ENCODE measurements around the gene NBL1. TPM values are rescaled to one million over a fixed set of nuclear protein-coding genes. Genes with fewer than 3 reads are reported as not detected.

NBL1 gene
- total and polyA plus RNA-seq, 2 of the 4 experiments (the other 2 are of a cell fraction), result 14.0 to 54.2 TPM

DNA sequence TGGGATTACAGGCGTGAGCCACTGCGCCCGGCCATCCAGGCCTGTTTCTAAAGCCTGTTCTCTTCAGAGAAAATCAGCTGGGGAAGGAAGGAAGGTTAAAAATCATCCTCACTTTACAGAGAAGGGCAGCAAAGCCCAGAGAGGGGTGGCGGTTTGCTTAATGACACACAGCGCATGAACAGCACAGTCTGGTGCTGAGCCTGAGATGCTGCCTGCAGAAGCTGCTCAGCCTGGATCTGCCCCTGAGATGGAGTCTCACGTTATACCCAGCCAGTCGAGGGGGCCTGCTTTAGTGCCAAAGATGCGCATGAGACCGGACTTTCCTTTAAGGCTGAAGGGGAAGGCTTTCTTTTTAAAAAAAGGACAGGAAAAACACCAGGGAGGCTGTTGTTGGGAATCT lies 41.9 kb downstream of the NBL1 start:
- Histone ChIP-seq H2AFZ (replicated peaks; ENCODE audit: low read length, poor library complexity) (no peak overlapping the region), H3K23ac (ENCODE audit: low read depth, low read length) (no peak overlapping the region), H2BK20ac (ENCODE audit: low read depth, low read length) (no peak overlapping the region), H3K9ac (ENCODE audit: low read depth, low read length) (no peak overlapping the region), H3K9me1 (ENCODE audit: insufficient read depth, low read length) (no peaks in the 10 kb centered on the region; the same call in 1 of the 2 replicates), H3K27ac (ENCODE audit: insufficient read depth, low read length) (no peak overlapping the region), H2AK5ac (ENCODE audit: low read depth, low read length) (no peak overlapping the region), H3K79me1 (ENCODE audit: low read depth in 1 of 2, low read length in 2 of 2) (no peaks in the 10 kb centered on the region), H2AK9ac (replicated peaks; ENCODE audit: low read depth, low read length, poor library complexity) (no peak overlapping the region), H2BK5ac (ENCODE audit: low read depth, low read length, poor library complexity, severe bottlenecking) (no peak overlapping the region), H4K8ac (ENCODE audit: low read depth in 2 of 2, low read length in 2 of 2) (no peak overlapping the region), H3K14ac (replicated peaks; ENCODE audit: low read depth, low read length) (no peak overlapping the region), H3K4me2 (ENCODE audit: low read depth, low read length) (no peak overlapping the region), H3K27me3 (ENCODE audit: control insufficient read depth, insufficient read depth, low read length) (no peaks in the 10 kb centered on the region), H3K18ac (ENCODE audit: low read depth, low read length) (no peak overlapping the region), H3K4ac (ENCODE audit: low read depth, low read length) (no peak overlapping the region), H4K5ac (ENCODE audit: low read depth, low read length) (no peak overlapping the region), H3K9me3 (ENCODE audit: control insufficient read depth, insufficient read depth, low read length) (peaks cover 3% of the 10 kb centered on the region; the same call in 1 of the 2 replicates), H3K4me1 (ENCODE audit: control insufficient read depth, insufficient read depth, low read length) (no peaks in the 10 kb centered on the region), H3K36me3 (ENCODE audit: control insufficient read depth, insufficient read depth, low read length) (peaks cover 7% of the 10 kb centered on the region; the same call in 1 of the 2 replicates), H4K20me1 (ENCODE audit: insufficient read depth, low read length) (no peaks in the 10 kb centered on the region; the same call in 1 of the 2 replicates), H4K91ac (ENCODE audit: insufficient read depth, low read depth, low read length) (no peak overlapping the region), H3K56ac (ENCODE audit: extremely low read depth, insufficient read depth, low read length) (no peak overlapping the region), H3K4me3 (ENCODE audit: insufficient read depth, low read depth, low read length) (no peak overlapping the region), H2BK120ac (ENCODE audit: low read depth, low read length) (no peak overlapping the region), H2BK15ac (ENCODE audit: low read depth, low read length) (no peak overlapping the region)
- intact Hi-C loops (cut with micrococcal nuclease) (no loop called here), in situ Hi-C loops (cut with MboI; ENCODE audit: low sequenced_read_pairs) (no loop called here), dilution Hi-C loops (cut with HindIII; ENCODE audit: low sequenced_read_pairs, unreplicated experiment) (no loop called here)
- ChIA-PET POLR2A (ENCODE audit: unreplicated experiment) (no interaction called here), CTCF (interaction anchor here (1.8 kb wide), 1 partner anchor 18 kb away, joined by 5 read pairs; no protein-coding TSS in a partner anchor)
- TF ChIP-seq CEBPB (IDR thresholded peaks at IDR 0.05; ENCODE audit: low read depth, low read length) (no peak), BHLHE40 (IDR thresholded peaks at IDR 0.05; ENCODE audit: low read depth, low read length) (no peak), RAD21 (IDR thresholded peaks at IDR 0.05; ENCODE audit: low read length) (no peak), RCOR1 (IDR thresholded peaks at IDR 0.05; ENCODE audit: insufficient replicate concordance, low read length) (no peak), RFX5 (IDR thresholded peaks at IDR 0.05; ENCODE audit: low read depth, low read length) (no peak), MAFK (IDR thresholded peaks at IDR 0.05; ENCODE audit: low read depth, low read length) (no peak), SMC3 (IDR thresholded peaks at IDR 0.05; ENCODE audit: low read depth, low read length) (no peak), POLR2A (IDR thresholded peaks at IDR 0.05; ENCODE audit: low read depth, low read length) (no peak), FOS (IDR thresholded peaks at IDR 0.05; ENCODE audit: low read depth, low read length) (no peak), MAZ (IDR thresholded peaks at IDR 0.05; ENCODE audit: borderline replicate concordance, low read depth, low read length) (no peak), MXI1 (IDR thresholded peaks at IDR 0.05; ENCODE audit: borderline replicate concordance, low read depth, low read length) (no peak), CHD1 (IDR thresholded peaks at IDR 0.05; ENCODE audit: low read depth, low read length) (no peak), NFE2L2 (IDR thresholded peaks at IDR 0.05; ENCODE audit: low read depth, low read length) (no peak)
- TF ChIP-seq, protein P1, sequence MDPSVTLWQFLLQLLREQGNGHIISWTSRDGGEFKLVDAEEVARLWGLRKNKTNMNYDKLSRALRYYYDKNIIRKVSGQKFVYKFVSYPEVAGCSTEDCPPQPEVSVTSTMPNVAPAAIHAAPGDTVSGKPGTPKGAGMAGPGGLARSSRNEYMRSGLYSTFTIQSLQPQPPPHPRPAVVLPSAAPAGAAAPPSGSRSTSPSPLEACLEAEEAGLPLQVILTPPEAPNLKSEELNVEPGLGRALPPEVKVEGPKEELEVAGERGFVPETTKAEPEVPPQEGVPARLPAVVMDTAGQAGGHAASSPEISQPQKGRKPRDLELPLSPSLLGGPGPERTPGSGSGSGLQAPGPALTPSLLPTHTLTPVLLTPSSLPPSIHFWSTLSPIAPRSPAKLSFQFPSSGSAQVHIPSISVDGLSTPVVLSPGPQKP (IDR thresholded peaks at IDR 0.05; ENCODE audit: borderline replicate concordance, low read depth, low read length), result no peak
- TF ChIP-seq, protein P2, sequence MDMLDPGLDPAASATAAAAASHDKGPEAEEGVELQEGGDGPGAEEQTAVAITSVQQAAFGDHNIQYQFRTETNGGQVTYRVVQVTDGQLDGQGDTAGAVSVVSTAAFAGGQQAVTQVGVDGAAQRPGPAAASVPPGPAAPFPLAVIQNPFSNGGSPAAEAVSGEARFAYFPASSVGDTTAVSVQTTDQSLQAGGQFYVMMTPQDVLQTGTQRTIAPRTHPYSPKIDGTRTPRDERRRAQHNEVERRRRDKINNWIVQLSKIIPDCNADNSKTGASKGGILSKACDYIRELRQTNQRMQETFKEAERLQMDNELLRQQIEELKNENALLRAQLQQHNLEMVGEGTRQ (IDR thresholded peaks at IDR 0.05; ENCODE audit: low read depth, low read length), result no peak
- TF ChIP-seq, protein P3, sequence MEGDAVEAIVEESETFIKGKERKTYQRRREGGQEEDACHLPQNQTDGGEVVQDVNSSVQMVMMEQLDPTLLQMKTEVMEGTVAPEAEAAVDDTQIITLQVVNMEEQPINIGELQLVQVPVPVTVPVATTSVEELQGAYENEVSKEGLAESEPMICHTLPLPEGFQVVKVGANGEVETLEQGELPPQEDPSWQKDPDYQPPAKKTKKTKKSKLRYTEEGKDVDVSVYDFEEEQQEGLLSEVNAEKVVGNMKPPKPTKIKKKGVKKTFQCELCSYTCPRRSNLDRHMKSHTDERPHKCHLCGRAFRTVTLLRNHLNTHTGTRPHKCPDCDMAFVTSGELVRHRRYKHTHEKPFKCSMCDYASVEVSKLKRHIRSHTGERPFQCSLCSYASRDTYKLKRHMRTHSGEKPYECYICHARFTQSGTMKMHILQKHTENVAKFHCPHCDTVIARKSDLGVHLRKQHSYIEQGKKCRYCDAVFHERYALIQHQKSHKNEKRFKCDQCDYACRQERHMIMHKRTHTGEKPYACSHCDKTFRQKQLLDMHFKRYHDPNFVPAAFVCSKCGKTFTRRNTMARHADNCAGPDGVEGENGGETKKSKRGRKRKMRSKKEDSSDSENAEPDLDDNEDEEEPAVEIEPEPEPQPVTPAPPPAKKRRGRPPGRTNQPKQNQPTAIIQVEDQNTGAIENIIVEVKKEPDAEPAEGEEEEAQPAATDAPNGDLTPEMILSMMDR (conservative IDR thresholded peaks at IDR 0.05; ENCODE audit: low read depth, low read length), result no peak
- ATAC-seq (ENCODE audit: low read depth) (no peak), DNase-seq (no peak)
- no TSS peak for BruUV-seq (replicated peaks)
- WGBS, 2 experiments (ENCODE audit: extremely low coverage in 2 of 2, insufficient read length in 1 of 2), result 52% methylated on average over 3 of the region's 9 CpGs; no CpG with 5 or more reads in 1 of the 2 experiments

All from IMR-90 (cell line).